NCI-H1092 (cell line): ENCODE results near the gene MED13L.

Source experiments
- DNase-seq: peaks from one replicate; lab custom pipeline; 2025; lab: John Stamatoyannopoulos, UW

Gene MED13L

GRCh38 chr12:115941362-115941761, 336.1 kb downstream of the MED13L start:
- DNase-seq, result no peak

- no peak for DNase-seq
Measured at GRCh38 chr12:115938794-115939377, 338.6 kb downstream of the MED13L start.

- DNase-seq, result no peak
Measured at GRCh38 chr12:115936997-115937916, 340.2 kb downstream of the MED13L start.

- DNase-seq, result no peak
Measured at GRCh38 chr12:115934877-115935276, 342.6 kb downstream of the MED13L start.

GRCh38 chr12:115934046-115934445, 343.4 kb downstream of the MED13L start:
- DNase-seq, result no peak

GRCh38 chr12:115932066-115932465, 345.4 kb downstream of the MED13L start:
- no peak for DNase-seq

- no peak for DNase-seq
Measured at GRCh38 chr12:115930336-115930735, 347.2 kb downstream of the MED13L start.

GRCh38 chr12:115926037-115926670, 351.3 kb downstream of the MED13L start:
- no peak for DNase-seq

GRCh38 chr12:115923851-115924250, 353.6 kb downstream of the MED13L start:
- DNase-seq, result no peak

GRCh38 chr12:115922952-115923564, 354.4 kb downstream of the MED13L start:
- no peak for DNase-seq

- no peak for DNase-seq
Measured at GRCh38 chr12:115920395-115921183, 356.9 kb downstream of the MED13L start.

- no peak for DNase-seq
Measured at GRCh38 chr12:115918763-115919162, 358.7 kb downstream of the MED13L start.

- DNase-seq, result no peak
Measured at GRCh38 chr12:115916910-115917668, 360.4 kb downstream of the MED13L start.

GRCh38 chr12:115914122-115914521, 363.4 kb downstream of the MED13L start:
- DNase-seq, result no peak

- DNase-seq, result no peak
Measured at GRCh38 chr12:115912440-115912839, 365.1 kb downstream of the MED13L start.

- no peak for DNase-seq
Measured at GRCh38 chr12:115911360-115911759, 366.1 kb downstream of the MED13L start.

GRCh38 chr12:115910057-115910456, 367.4 kb downstream of the MED13L start:
- no peak for DNase-seq
